CD4-positive, alpha-beta T cell treated with Interleukin-6 for 4 hours (primary cell): Measurements from ENCODE around the gene ACTG1.

Experiments
- DNase-seq: peaks from one replicate; pipeline ENCODE4 v3.0.0-alpha.2; 2020; ENCODE audit warnings: mixed read lengths

Gene ACTG1

DNA sequence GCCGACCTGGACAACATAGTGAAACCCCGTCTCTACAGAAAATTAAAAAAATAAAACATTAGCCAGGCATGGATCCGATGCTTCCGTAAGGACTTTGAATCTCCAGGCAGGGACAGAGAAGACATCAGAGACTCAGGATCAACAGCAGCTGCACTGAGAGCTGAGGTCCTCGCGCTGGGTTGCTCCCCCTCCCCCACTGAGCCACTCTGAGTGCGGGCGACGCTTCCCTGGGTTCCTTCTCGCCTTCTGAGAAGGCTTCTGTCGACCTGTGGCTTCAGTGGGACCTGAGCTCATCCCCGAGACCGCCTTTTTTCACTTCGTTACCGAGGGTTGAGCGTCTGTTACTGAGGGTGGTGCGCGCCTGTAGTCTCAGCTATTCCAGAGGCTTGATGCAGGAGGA lies 20.4 kb downstream of the ACTG1 start:
- no peak for DNase-seq

DNA sequence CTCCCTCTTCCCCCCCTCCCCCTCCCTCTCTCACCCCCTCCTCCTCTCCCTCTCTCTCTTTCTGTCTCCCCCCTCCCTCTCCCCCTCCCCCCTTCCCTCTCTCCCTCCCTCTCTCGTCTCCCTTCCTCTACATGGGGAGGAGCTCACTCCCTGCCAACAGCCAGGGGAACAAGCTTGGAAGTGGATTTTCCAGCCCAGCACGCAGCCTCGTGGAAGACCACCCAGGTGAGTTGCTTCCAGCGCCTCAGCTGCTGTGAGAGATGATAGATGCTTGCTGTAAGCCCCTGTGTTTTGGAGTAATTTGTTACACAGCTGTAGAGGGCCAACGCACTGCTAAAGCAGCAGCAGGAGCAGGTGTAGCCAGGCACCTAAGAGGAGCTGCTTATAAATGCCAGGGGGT lies 20.8 kb downstream of the ACTG1 start:
- no peak for DNase-seq

DNA sequence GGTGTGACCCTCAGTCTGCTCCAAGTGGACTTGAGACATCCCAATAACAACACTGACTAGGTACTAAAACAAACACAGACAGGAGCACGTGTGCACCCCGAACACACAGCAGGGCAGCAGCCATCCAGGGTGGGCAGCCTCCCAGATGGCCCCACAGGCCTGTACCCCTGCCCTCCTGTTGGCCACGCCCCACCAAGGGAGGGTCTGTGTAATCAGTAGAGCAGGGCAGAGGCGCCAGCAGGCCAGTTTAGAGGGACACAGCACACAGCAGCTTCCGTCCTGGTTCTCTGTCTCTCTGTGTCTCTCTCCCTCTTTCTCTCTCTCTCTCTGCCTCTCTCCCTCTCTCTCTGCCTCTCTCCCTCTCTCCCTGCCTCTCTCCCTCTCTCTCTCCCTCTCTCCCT lies 21.4 kb downstream of the ACTG1 start:
- DNase-seq, result no peak

DNA sequence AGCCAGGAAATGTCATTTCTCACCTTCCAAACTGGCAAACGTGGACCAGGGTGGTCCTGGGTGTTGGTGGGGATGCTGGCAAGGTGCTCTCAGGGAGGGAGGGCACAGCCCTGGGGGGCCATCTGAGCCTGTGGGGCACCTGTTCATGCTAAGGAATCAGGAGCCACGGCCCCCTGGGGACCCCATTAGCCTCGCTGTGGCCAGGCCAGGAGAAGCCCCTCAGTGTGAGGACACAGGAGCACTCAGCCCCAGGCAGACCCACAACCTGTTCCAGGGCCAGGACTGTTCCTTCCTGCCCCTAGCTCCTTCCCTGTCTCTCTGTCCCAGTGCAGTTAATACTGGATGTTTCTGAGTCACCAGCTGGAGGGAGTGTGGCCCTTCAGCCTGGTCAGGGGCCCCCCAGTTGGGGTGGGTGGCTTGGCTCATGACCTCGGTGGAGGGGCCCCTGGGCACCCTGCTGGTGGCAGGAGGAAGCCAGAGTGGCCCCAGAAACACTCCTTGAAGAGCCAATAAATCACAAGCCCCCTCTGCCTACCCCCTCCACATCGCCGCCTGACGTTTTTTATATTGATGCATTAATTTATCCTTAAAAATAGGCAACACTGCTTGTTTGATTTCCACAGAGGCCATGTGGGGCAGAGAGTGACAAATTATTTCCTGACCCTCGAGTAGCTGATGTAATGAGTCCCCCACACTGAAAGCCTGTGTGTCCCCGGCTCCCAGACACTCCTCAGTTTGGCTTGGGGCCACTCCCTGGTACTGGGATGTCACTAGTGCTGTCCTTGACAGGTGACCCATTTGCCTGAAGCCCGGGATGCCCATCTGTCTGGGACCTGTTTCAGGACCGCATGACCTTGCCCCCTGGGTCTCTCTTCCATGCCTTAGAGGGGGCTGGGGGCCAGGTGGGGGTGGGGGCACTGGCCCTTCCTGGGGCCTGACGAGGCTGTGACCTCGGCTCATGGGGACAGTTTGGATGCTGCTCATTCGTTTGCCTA lies 22.3 kb downstream of the ACTG1 start:
- DNase-seq, result no peak

DNA sequence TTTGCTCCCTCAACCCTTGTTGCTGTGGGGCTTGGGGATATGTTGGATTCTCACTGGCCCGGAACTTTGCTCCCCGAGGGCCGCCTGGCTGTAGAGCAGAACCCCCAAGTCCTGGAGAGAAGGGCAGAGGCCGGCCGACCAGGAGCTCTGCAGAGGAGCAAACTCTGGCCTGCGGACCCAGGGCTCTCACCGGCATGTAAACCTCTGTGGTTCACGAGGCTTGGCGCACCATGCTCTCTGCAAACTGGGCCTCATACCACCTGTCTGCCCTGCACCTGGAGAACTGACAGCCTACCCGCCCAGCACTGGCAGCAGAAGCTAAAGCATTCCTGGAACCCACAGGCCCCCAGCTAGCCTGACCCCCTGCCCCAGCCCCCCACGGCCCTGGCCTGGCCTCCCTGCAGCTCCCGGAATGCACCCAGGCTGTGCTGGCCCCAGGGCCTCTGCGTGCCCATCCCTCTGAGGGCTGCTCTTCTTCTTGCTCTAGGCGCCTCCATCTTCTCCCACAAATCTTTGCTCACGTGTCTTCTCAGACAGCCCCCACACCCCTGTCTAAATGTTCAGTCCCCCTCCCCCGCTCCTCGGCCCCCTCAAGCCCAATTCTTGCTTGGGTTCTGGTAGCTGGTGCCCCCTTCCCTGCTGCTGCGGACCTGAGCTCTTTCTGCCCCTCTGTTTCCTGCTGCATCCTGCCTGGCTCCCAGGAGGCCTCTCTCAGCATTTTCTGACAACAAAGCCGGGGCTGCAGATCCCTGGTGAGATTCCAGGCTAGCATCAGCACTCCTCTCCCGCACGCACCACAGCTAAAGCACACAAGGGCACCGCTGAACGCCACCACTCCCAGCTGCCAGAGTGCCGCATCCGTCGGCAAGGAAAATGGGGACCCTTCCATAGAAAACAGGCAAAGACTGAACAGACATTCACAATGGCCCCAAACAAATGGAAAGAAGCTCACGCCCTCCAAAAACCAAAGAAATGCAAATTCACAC lies 23.3 kb downstream of the ACTG1 start:
- DNase-seq, result no peak

DNA sequence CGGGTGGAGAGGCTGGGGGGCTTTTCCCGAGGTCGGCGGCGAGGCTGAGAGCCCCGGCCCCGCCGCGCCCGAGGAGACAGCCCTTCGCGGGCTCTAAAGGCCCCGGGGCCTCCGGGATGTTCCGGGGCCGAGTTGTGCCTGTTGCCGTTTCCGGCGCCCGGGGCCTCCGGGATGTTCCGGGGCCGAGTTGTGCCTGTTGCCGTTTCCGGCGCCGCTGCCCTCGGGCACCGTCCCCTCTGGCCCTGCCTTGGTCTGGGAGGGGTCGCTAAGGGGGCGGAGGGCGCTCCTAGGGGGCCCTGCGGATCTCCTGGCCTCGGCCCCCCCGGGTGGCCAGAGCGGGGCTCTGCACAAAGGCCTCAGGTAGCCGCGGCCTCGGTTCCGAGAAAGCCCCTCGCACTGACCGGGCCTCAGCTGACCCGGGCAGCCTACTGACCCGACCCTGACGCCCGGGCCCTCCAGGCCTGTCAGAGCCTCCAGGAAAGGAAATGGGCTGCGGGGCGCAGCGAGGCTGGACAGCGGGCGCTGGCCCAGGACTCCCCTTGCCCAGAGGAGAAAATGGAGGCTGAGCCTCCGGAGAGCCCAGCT lies 24.2 kb downstream of the ACTG1 start:
- DNase-seq, result peak; percentile 18

DNA sequence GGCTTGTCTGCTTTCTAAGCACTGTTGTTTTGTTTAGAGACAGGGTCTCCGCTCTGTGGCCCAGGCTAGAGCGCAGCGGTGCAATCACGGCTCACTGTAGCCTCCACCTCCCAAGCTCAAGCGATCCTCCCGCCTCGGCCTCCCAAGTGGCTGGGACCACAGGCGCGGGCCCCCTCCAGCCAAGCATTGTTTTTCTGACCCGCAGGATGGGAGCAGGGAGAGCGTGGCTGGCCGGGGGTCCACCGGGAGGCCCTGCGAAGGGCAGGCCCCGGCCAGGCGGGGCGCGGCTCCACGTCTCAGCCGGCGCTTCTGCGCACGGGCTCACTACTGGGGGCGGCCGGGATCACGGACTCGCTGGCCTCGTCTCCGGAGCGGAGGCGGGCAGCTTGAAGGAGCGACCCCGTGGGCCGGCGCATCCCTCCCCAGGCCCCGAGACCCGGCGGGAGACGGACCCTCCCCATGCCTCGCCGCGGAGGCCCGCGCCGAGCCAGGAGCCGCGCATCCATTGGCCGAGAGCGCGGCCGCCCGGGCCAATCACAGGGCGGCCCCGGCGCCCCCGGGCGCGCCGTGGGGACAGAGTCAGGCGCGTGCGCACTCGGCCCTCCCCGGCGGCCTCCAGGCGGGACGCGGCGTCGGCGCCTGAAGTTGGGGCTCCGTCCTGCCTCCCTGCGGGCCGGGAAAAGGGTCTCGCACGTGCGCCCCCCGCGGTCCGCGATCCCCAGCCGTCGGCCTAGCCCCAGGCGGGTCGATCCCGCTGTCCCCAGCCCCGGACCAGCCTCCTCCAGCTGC lies 24.9 kb downstream of the ACTG1 start:
- DNase-seq, result peak; percentile 88

DNA sequence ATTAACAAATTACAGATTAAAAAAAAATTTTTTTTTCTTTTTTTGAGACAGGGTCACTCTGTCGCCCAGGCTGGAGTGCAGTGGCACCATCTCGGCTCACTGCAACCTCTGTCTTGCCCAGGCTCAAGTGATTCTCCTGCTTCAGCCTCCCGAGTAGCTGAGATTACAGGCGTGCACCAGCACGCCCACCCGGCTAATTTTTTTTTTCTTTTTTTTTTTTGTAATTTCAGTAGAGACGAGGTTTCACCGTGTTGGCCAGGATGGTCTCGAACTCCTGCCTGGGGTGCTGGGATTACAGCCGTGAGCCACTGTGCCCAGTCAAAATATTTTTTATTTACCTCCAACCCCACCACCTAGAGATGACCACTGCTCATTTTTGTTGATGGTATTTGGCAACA lies 25.5 kb downstream of the ACTG1 start:
- DNase-seq, result no peak

DNA sequence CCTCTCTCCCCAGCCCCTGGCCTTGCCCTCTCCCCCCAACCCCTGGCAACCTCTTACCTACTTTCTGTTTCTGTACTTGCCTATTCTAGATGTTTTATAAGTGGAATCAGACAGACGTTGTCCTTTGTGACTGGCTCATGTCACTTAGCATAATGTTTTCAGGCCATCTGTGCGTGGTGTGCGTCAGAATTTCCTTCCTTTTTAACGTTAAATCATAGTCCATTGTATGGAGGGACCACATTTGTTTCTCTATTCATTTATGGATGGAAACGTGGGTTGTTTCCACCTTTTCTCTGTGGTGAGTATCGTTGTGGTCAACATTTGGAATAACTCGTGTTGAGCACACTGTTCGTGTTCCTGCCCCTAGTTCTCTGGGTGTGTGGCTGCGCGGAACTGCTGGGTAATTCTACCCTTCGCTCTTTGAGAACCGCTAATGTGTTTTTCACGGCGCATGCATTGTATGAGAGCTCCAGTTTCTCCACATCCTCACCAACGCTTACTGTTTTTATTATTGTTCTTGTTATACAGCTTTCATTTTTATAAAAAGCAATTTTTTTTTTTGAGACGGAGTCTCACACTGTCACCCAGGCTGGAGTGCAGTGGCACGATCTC lies 26.3 kb downstream of the ACTG1 start:
- DNase-seq, result no peak

DNA sequence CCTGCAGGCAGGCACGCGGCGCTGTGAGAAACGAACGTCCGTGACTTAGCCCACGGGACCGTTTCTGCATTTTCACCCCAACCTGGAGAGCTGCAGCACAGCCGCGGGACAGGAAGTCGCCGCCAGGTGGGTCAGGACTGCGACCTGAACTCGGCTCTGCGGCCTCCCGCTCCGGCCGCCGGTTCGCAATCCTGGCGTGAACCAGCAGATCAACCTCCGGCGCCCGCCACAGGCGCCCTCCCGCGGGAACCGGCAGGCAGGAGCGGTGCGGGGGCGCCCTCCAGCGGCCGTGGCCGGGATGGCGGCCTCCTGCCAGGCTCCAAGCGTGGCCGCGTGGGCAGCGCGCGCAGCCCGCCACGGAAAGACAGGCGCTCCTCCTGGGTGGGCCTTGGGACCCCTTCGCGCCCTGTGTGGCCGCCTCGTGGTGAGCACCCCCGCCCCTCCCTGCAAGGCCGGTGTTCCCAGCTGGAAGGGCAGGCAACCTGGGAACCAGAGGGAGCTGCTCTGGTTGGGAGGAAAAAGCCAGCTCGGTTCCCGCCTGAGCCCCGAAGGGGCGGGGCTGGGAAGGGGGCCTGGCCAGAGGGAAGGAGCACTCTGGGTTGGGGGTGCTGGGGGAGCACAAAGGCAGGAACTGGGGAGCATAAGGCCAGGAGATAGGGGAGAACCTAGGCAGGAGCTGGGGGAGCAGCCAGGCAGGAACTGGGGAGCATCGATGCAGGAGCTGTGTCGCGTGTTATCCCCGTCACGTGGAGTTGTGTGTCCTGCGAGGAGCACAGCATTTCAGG lies 28.2 kb downstream of the ACTG1 start:
- DNase-seq, result peak; percentile 90

DNA sequence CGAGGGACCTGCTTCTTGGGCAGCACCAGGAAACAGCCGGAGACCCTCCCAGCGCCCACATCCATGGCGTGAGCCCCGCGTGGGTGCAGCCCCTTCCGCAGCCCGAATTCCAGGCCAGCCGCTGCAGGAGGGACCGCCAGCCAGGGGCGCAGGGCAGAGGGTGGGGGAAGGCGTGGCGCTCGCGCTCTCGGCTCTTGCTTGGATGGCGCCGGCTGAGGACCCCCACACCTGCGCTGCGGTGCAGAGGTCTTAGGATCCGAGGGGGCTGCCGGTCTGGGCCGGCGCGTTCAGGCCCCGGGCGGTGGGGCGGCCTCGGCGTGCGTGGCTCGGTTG lies 28.8 kb downstream of the ACTG1 start:
- no peak for DNase-seq

DNA sequence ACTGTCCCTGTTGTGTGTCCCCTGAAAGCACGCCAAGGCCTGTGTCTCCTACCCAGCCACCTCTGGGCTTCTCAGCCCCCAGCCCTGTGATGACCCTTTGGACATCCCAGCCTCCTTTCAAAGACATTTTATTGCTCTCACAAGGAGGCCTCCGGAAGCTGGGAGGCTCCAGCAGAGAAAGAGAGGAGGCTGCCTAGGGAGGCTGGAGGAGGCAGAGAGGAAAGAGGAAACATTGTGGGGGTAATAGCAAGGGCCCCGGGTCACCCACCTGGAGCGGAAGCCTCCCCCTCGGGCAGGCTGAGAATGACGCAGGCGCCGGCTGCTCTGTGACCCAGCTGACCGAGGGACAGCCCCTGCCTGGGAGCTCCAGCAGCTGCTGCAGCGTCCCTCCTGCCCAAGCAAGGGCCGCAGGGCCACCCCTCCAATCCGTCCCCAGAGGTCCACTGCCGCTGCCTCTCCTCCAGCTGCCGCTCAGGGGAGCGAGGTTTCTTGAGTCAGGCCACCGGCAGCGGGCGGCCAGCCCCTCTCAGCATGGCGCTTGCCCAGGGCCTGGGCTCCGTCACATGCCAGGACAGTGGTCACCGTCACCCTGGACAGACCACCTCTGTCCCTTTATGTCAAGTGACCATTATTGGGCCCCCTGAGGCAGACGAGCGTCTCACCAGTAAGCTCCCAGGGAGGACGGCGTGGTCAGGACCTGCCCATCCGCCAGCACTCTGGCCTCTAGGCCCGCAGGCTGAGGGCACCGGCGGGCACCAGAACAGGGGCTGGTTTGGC lies 29.3 kb downstream of the ACTG1 start:
- DNase-seq, result no peak

DNA sequence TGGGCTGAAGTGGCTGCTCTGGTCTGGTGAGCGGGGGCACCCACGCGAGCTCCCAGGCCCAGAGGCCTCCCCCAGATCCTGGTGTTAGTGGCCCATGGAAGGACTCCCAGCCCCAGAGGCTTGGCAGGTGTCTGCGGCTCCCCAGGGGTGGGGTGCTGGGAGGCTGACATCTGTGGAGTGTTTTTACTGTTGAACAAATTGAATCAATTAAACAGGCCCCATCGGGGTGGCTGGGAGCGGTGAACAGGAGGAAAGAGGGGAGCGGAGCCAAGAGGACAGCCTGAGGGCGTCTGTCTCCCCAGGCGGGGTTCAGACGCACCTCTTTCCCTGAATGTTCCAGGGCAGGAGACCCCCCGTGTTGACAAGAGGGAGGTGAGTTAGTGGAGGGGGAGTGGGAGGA lies 29.9 kb downstream of the ACTG1 start:
- DNase-seq, result no peak

DNA sequence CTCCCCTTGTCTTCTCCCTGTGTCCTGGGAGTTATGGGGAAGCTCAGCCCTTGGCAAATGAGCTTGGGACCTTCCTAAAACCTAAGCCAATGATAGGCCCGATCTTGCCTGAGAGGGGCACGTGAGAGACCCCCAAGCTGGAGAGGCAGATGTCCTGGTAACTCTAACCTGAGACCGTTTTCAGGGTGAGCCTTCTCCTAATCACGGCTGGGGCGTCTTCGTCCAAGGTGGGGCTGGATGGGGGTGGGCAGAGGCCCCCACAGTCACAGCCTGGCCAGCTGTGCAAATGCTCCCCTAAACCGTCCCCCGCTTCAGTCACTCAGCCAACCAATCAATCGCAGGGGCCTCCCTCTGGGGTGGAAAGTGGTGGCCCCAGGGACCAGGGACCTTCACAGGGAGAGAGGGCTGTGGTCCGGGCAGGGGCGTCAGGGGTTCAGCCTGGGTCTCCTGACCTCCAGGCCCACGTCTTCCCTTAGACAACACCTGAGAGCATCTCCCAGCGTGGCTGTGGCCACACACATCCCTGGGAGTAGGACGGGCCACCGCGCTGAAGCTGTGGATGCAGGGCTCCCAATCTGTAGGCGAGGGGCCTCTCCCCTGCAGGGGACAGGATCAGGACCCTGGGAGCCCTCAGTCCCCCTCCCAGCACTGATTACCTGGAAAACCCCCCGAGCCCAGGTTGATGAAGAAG lies 30.6 kb downstream of the ACTG1 start:
- no peak for DNase-seq

DNA sequence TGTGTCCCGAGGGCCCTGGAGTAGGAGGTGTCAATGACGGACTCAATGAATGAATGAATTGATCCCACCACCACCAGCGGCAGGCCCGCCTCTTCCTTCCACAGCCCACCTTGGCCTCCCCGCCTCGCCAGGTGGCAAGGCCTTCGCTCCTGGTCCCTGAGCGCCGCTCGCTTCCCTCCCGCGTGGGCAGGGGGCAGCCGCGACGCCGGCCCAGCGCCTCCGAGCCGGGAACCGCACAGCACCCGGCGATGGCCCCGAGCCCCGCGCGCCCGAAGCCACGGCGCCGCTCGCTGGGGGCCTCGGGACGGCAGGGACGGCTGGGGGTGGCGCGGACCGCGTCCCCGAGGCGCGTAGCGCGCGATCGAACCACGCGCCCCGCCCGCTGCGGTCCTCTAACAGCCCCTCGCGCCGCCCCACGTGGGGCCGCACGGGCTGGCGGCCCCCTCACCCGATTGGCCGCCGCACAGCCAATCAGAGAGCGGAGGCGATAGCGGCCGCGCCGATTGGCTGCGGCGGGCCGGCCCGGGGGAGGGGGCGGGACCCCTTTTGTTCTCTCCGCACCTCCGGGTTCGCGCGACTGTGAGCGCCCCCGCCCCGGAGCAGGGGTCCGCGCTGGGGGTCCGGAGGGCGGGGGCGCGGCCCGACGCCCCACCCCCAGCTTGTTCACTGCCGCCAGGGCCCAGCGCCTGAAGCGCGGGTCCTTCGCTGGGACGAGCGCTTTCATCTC lies 31.4 kb downstream of the ACTG1 start:
- DNase-seq, result peak; percentile 81

DNA sequence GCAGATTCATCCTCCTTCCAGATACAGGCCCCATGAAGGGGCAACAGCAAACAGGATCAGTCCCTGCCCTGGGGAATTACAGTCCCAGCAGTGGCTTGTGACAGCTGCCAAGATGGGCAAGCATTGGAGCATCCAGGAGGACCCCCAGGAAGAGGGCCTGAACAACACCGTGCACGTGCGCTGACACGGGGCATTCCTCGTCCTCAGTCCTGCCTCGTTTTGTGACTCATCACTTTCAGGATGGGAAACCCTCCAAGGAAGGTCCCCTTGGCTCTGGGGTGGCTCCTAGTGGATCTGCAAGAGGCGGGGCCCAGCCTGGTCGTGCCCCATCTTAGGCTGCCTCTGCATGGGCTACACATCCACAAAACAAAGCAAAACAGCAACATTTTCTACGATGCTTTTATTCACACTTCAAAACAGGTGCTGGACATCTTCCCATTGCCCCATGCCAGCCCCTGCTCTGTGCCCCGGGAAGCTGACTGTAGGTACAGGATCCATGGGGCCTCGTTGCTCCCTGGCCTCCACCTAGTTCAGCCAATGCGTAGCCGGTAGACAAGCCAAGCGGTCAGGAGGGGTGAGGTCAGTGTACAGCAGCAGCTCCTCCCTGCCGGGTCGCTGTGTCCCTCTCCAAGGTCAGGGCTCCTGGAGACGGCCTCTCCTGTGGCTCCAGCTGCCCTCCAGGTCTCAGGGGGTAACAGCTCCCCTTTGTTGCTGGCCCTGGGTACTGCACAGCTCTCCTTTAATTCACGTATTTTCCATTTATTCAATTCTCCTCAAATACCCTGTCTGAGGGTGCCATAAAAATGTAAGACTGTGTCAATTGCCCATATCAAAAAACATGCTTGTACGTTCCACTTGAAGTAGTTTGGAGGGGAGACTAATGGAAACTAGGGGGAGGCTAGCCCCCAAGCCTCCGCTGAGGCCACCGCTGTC lies 32.2 kb downstream of the ACTG1 start:
- no peak for DNase-seq

DNA sequence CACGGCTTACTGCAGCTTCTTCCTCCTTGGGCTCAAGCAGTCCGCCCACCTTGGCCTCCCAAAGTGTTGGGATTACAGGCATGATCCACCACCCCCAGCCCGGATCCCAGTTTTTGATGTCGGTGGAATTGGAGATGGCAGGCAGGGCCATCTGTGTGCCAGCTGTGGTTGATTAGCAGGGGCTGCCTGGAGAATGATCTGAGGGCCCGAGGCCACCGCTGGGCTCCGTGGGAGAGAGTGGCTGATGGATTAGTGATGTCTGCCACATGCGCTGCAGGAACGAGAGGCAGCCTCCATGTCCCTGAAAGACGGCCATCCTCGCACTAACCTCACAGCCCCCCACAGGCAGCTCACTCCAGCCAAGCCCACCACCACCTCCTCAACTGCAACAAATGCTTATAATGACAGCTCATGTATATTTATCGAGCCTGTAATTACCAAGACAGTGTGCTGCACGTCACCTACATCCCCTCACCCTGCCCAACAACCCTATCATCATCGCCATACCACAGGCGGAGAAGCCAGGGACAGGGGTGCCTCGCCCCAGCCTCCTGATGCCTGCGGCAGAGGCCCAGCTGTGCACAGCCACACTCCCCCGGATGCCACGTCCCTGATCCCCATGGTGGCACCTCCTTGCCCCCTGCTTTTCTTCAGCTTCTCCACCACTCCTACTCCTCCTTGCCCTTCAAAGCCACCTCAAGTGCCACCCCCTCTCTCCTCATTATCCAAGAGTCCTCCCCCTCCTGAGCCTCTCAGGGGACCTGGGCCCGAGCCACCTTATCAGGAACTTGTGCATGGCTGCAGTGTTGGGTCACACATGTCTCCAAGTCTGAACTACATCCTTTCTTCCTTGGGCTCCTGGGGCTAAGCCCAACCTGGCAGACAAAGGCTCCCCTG lies 33.2 kb downstream of the ACTG1 start:
- no peak for DNase-seq
